Body of pancreas (tissue), 4 donors: ENCODE results near the gene CES2. TPM values are rescaled to one million over a fixed set of nuclear protein-coding genes. Genes with fewer than 3 reads are reported as not detected.
"Not testable (repeated sequence)": the region's sequence is repeated elsewhere in the genome, so short reads cannot be mapped to it uniquely, and the experiment has no call there.

Experiments used
- ATAC-seq: fragments of 150-250 bp; one replicate; pipeline ENCODE4 v1.9.1; 2016
- DNase-seq, 4 donors: peaks; one replicate each; pipeline ENCODE4 v3.0.0-alpha.2; 2019
- H3K27ac ChIP-seq, 4 donors: fragments of 200-600 bp; sonication (generic); 1 replicate in 3 of 4; 2 replicates in 1 of 4; pipeline versions ENCODE4 v1.5.1 to v1.6.1; 2016 to 2019; ENCODE audit warnings: mild to moderate bottlenecking in 1 of 4, mixed read lengths in 1 of 4, moderate library complexity in 1 of 4
- H3K27me3 ChIP-seq, 2 donors: fragments of 200-600 bp; sonication (generic); one replicate each; pipeline ENCODE4 v1.6.0; 2016; ENCODE audit warnings: mild to moderate bottlenecking in 1 of 2
- H3K36me3 ChIP-seq, 2 donors: fragments of 200-600 bp; sonication (generic); replicated peaks in 1 of 2; 2 replicates each; pipeline ENCODE4 v1.5.1; 2016; ENCODE audit warnings: low read depth in 2 of 2; ENCODE audit not compliant: insufficient read depth in 1 of 2
- H3K4me1 ChIP-seq: fragments of 200-600 bp; sonication (generic); one replicate; pipeline ENCODE4 v1.6.0; 2016
- H3K4me3 ChIP-seq, 2 donors: fragments of 200-600 bp; sonication (generic); 1 replicate in 1 of 2; 2 replicates in 1 of 2; pipeline ENCODE4 v1.5.1; 2016 to 2019
- H3K9me3 ChIP-seq, 3 donors: fragments of 200-600 bp; sonication (generic); 1 replicate in 2 of 3; 2 replicates in 1 of 3; pipeline ENCODE4 v1.5.1; 2016
- POLR2A ChIP-seq, 3 donors: fragments of 450-650 bp; IDR thresholded peaks; one replicate each; pipeline ENCODE4 v1.6.1; 2016; ENCODE audit warnings: antibody characterized with exemption in 3 of 3, mild to moderate bottlenecking in 2 of 3
- WGBS, 2 donors: methylation state at CpG; one replicate each; pipeline ENCODE4 v1.1.5; 2017; 5-methylcytosine and 5-hydroxymethylcytosine counted together
- intact Hi-C: fragments of 100-400 bp; cut with DNase I; formaldehyde crosslinking; loops from one replicate; pipeline ENCODE4 v1.15.1; 2023
- total RNA-seq, 2 donors: library from RNA; depleted of rRNA; stranded (reverse); fragments of >200 nt; gene quantifications; one replicate each; pipeline ENCODE4 v1.1.0, GENCODE V29; 2016
- TF ChIP-seq, protein P1 (sequence below), 7 experiments: fragments of 450-650 bp in 4 of 7; fragments of 200-600 bp in 3 of 7; sonication (generic) in 3 of 7; IDR thresholded peaks; one replicate each; pipeline ENCODE4 v1.5.1; 2016 to 2019; ENCODE audit warnings: antibody characterized with exemption in 7 of 7

The CES2 gene
- total RNA-seq, 2 donors from 2014 or later, result 24.9 to 29.3 TPM

- no peak overlapping the region for H3K4me3 ChIP-seq
- ATAC-seq (no peak), DNase-seq (no peak)
- TF ChIP-seq POLR2A (IDR thresholded peaks at IDR 0.05), result no peak
- TF ChIP-seq, protein P1, sequence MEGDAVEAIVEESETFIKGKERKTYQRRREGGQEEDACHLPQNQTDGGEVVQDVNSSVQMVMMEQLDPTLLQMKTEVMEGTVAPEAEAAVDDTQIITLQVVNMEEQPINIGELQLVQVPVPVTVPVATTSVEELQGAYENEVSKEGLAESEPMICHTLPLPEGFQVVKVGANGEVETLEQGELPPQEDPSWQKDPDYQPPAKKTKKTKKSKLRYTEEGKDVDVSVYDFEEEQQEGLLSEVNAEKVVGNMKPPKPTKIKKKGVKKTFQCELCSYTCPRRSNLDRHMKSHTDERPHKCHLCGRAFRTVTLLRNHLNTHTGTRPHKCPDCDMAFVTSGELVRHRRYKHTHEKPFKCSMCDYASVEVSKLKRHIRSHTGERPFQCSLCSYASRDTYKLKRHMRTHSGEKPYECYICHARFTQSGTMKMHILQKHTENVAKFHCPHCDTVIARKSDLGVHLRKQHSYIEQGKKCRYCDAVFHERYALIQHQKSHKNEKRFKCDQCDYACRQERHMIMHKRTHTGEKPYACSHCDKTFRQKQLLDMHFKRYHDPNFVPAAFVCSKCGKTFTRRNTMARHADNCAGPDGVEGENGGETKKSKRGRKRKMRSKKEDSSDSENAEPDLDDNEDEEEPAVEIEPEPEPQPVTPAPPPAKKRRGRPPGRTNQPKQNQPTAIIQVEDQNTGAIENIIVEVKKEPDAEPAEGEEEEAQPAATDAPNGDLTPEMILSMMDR (IDR thresholded peaks at IDR 0.05), result no peak
- intact Hi-C loops, result no loop called here
- peaks cover 0 to 7% of the 10 kb centered on the region in 2 donors for H3K27me3 ChIP-seq
- peaks cover 4% of the 10 kb centered on the region for H3K4me1 ChIP-seq
- 57 to 72% methylated on average over 7 to 10 of the region's 10 CpGs for WGBS, 2 donors
- H3K27ac ChIP-seq, result no peak overlapping the region
- H3K9me3 ChIP-seq, result no peaks in the 10 kb centered on the region
- no peaks in the 10 kb centered on the region for H3K36me3 ChIP-seq
Observed at GRCh38 chr16:66953462-66954096, 18.3 kb downstream of the CES2 start.

- Histone ChIP-seq H3K4me1 (peaks cover 1% of the 10 kb centered on the region), H3K27me3 (peaks cover 0 to 1% of the 10 kb centered on the region in 2 donors), H3K36me3 (no peaks in the 10 kb centered on the region), H3K4me3 (no peak overlapping the region), H3K9me3 (no peaks in the 10 kb centered on the region), H3K27ac (no peak overlapping the region)
- TF ChIP-seq, protein P1 (IDR thresholded peaks at IDR 0.05), result peak; percentile 65 to 87 (median 83)
- no peak for TF ChIP-seq POLR2A (IDR thresholded peaks at IDR 0.05)
- 8% methylated on average over 8 of the region's 8 CpGs for WGBS, 2 donors
- DNase-seq (peak; percentile 81 to 88 (median 82)), ATAC-seq (peak; percentile 92)
- intact Hi-C loops, result no loop called here
Observed at GRCh38 chr16:66954097-66954659, 18.9 kb downstream of the CES2 start.

GRCh38 chr16:66955363-66956153 is 20.2 kb downstream of the CES2 start:
- DNase-seq, H3K27ac ChIP-seq, intact Hi-C loops, H3K4me1 ChIP-seq, H3K27me3 ChIP-seq, H3K36me3 ChIP-seq, H3K4me3 ChIP-seq, H3K9me3 ChIP-seq, ATAC-seq: not testable (repeated sequence)
- 61 to 67% methylated on average over 17 of the region's 17 CpGs for WGBS, 2 donors

DNA sequence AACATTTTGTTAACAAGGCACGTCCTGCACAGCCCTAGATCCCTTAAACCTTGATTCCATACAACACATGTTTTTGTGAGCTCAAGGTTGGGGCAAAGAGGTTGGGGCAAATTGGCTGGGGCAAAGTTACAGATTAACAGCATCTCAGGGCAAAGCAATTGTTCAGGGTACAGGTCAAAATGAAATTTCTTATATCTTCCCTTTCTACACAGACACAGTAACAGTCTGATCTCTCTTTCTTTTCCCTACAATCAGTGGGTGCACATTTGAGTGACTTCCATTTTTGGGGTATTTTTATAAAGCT is 20.8 kb downstream of the CES2 start:
- H3K36me3 ChIP-seq, H3K4me1 ChIP-seq, H3K9me3 ChIP-seq, intact Hi-C loops, H3K4me3 ChIP-seq, ATAC-seq, H3K27me3 ChIP-seq, DNase-seq, H3K27ac ChIP-seq: not testable (repeated sequence)
- WGBS, 2 donors, result 47 to 54% methylated on average over 1 of the region's 1 CpG

- intact Hi-C loops, result no loop called here
- ATAC-seq, result no peak
Observed at GRCh38 chr16:66958857-66959703, 23.8 kb downstream of the CES2 start.

More at GRCh38 chr16:66958857-66959703, 23.8 kb downstream of the CES2 start:
- Histone ChIP-seq H3K36me3 (no peaks in the 10 kb centered on the region), H3K4me1 (peaks cover 19% of the 10 kb centered on the region), H3K4me3 (no peak overlapping the region), H3K27me3 (no peaks in the 10 kb centered on the region), H3K9me3 (no peaks in the 10 kb centered on the region), H3K27ac (no peak overlapping the region)
- DNase-seq, result peak in 2 of 4 donors; percentile 44 to 53
- WGBS, 2 donors, result 31 to 61% methylated on average over 6 to 7 of the region's 7 CpGs
- TF ChIP-seq, protein P1 (IDR thresholded peaks at IDR 0.05), result no peak
- no peak for TF ChIP-seq POLR2A (IDR thresholded peaks at IDR 0.05)
